Mesenchymal stem cell (in vitro differentiated cells and primary cell): ENCODE data around the gene LRIT1.
"Not testable (repeated sequence)": the region's sequence is repeated elsewhere in the genome, so short reads cannot be mapped to it uniquely, and the experiment has no call there.

ENCODE experiments used
- DNase-seq: peaks from one replicate; pipeline ENCODE4 v3.0.0-alpha.2; 2013
- H2AFZ ChIP-seq: one replicate; pipeline ENCODE4 v1.6.1; 2013; ENCODE audit warnings: low read depth, mild to moderate bottlenecking, control low read depth, inconsistent platforms, low read length, moderate library complexity
- H2AK5ac ChIP-seq: 2 replicates; pipeline ENCODE4 v1.6.1; 2013; ENCODE audit warnings: low read length, moderate library complexity, mild to moderate bottlenecking, inconsistent platforms; ENCODE audit not compliant: severe bottlenecking
- H2BK120ac ChIP-seq: one replicate; pipeline ENCODE4 v1.6.1; 2013; ENCODE audit warnings: low read depth, mild to moderate bottlenecking, inconsistent platforms, low read length, moderate library complexity
- H2BK12ac ChIP-seq, 2 experiments: one replicate each; pipeline ENCODE4 v1.6.1; 2013; ENCODE audit warnings: inconsistent platforms in 2 of 2, low read length in 2 of 2, mild to moderate bottlenecking in 2 of 2, moderate library complexity in 2 of 2, control low read depth in 1 of 2
- H2BK15ac ChIP-seq: one replicate; pipeline ENCODE4 v1.6.1; 2013; ENCODE audit warnings: mild to moderate bottlenecking, low read depth, inconsistent platforms; ENCODE audit not compliant: poor library complexity, severe bottlenecking
- H2BK5ac ChIP-seq: 2 replicates; pipeline ENCODE4 v1.6.1; 2013; ENCODE audit warnings: low read depth, mild to moderate bottlenecking, low read length, control low read depth, inconsistent platforms; ENCODE audit not compliant: poor library complexity, severe bottlenecking
- H3K14ac ChIP-seq, 2 experiments: one replicate each; pipeline ENCODE4 v1.6.1; 2013; ENCODE audit warnings: inconsistent platforms in 2 of 2, low read length in 2 of 2, control low read depth in 1 of 2, mild to moderate bottlenecking in 1 of 2, moderate library complexity in 1 of 2
- H3K18ac ChIP-seq, 2 experiments: one replicate each; pipeline ENCODE4 v1.6.1; 2013; ENCODE audit warnings: inconsistent platforms in 2 of 2, low read length in 2 of 2, control low read depth in 1 of 2, low read depth in 1 of 2, mild to moderate bottlenecking in 1 of 2
- H3K23ac ChIP-seq, 2 experiments: one replicate each; pipeline ENCODE4 v1.6.1; 2013; ENCODE audit warnings: inconsistent platforms in 2 of 2, low read length in 2 of 2, mild to moderate bottlenecking in 2 of 2, moderate library complexity in 2 of 2, control low read depth in 1 of 2
- H3K27ac ChIP-seq: 2 replicates; pipeline ENCODE4 v1.5.1; 2013; ENCODE audit warnings: mild to moderate bottlenecking, moderate library complexity, low read length, control low read depth, inconsistent platforms; ENCODE audit not compliant: poor library complexity, severe bottlenecking
- H3K27me3 ChIP-seq, 2 experiments: 2 replicates each; pipeline versions ENCODE4 v1.6.1 to v1.7.0; 2013; ENCODE audit warnings: low read length in 2 of 2, mild to moderate bottlenecking in 2 of 2, moderate library complexity in 2 of 2, control low read depth in 1 of 2, inconsistent platforms in 1 of 2; ENCODE audit not compliant: control insufficient read depth in 1 of 2, insufficient read depth in 1 of 2
- H3K36me3 ChIP-seq, 2 experiments: 2 replicates each; pipeline versions ENCODE4 v1.6.1 to v1.7.0; 2013; ENCODE audit warnings: low read length in 2 of 2, control low read depth in 1 of 2, inconsistent platforms in 1 of 2, low read depth in 1 of 2, mild to moderate bottlenecking in 1 of 2; ENCODE audit not compliant: insufficient read depth in 2 of 2, control insufficient read depth in 1 of 2
- H3K4ac ChIP-seq, 2 experiments: one replicate each; pipeline ENCODE4 v1.6.1; 2013; ENCODE audit warnings: inconsistent platforms in 2 of 2, low read length in 2 of 2, mild to moderate bottlenecking in 2 of 2, moderate library complexity in 2 of 2, control low read depth in 1 of 2, low read depth in 1 of 2
- H3K4me1 ChIP-seq: 2 replicates; pipeline ENCODE4 v1.6.1; 2013; ENCODE audit warnings: low read depth, low read length, control low read depth; ENCODE audit not compliant: control insufficient read depth, insufficient read depth
- H3K4me2 ChIP-seq: 2 replicates; pipeline ENCODE4 v1.6.1; 2013; ENCODE audit warnings: low read length, mild to moderate bottlenecking, inconsistent platforms; ENCODE audit not compliant: poor library complexity, severe bottlenecking
- H3K4me3 ChIP-seq, 2 experiments: 2 replicates each; pipeline versions ENCODE4 v1.5.1 to v1.7.0; 2013; ENCODE audit warnings: low read length in 2 of 2, mild to moderate bottlenecking in 2 of 2, control low read depth in 1 of 2, low read depth in 1 of 2; ENCODE audit not compliant: insufficient read depth in 1 of 2
- H3K79me1 ChIP-seq: replicated peaks from 2 replicates; pipeline ENCODE4 v1.6.1; 2013; ENCODE audit warnings: mild to moderate bottlenecking, control low read depth, low read length, inconsistent platforms; ENCODE audit not compliant: poor library complexity, severe bottlenecking
- H3K9ac ChIP-seq: 2 replicates; pipeline ENCODE4 v1.7.0; 2013; ENCODE audit warnings: mild to moderate bottlenecking, low read length, moderate library complexity
- H3K9me3 ChIP-seq: 2 replicates; pipeline ENCODE4 v1.7.0; 2013; ENCODE audit warnings: mild to moderate bottlenecking, low read length; ENCODE audit not compliant: control insufficient read depth
- H4K8ac ChIP-seq: one replicate; pipeline ENCODE4 v1.6.1; 2013; ENCODE audit warnings: inconsistent platforms, mild to moderate bottlenecking, low read length, moderate library complexity
- H4K91ac ChIP-seq: one replicate; pipeline ENCODE4 v1.6.1; 2013; ENCODE audit warnings: mild to moderate bottlenecking, low read length, inconsistent platforms
- WGBS: methylation state at CpG from one replicate; pipeline ENCODE4 v1.1.7; 2013; ENCODE audit warnings: mixed read lengths; 5-methylcytosine and 5-hydroxymethylcytosine counted together

LRIT1 gene

DNA sequence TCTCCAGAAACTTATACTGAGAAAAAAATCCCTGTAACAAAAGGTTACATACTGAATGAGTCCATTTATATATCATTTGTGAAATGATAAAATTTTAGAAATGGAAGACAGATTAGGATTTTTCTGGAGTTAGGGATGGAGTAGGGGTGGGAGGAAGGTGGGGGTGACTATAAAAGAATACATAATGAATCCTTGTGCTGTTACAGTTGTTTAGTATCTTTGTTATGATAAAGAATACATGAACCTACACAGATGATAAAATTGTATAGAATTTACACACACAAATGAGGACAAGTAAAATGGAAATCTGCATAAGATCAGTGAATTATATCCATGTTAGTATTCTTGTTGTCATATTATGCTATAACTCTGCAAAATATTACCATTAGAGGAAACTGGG is 45.3 kb upstream of the LRIT1 start:
- H2BK120ac ChIP-seq = no peak overlapping the region
- no peak overlapping the region for H3K4me3 ChIP-seq
- peaks cover 3 to 14% of the 10 kb centered on the region in 2 experiments for H3K27me3 ChIP-seq
- no peak overlapping the region for H2BK15ac ChIP-seq
- H2AFZ ChIP-seq = no peak overlapping the region
- no peak overlapping the region for H2BK12ac ChIP-seq
- no peak overlapping the region for H3K14ac ChIP-seq
- no peak overlapping the region for H4K8ac ChIP-seq
- no peaks in the 10 kb centered on the region for H3K9me3 ChIP-seq
- no peak for DNase-seq
- H3K23ac ChIP-seq = no peak overlapping the region
- H3K4me1 ChIP-seq = no peaks in the 10 kb centered on the region
- no peak overlapping the region for H3K4ac ChIP-seq
- H3K36me3 ChIP-seq = no peaks in the 10 kb centered on the region
- H2AK5ac ChIP-seq = no peak overlapping the region
- no peak overlapping the region for H3K4me2 ChIP-seq
- H3K18ac ChIP-seq = no peak overlapping the region
- no peak overlapping the region for H4K91ac ChIP-seq
- H3K9ac ChIP-seq = no peak overlapping the region
- H2BK5ac ChIP-seq = no peak overlapping the region
- H3K79me1 ChIP-seq = no peaks in the 10 kb centered on the region
- no peak overlapping the region for H3K27ac ChIP-seq

GRCh38 chr10:84279876-84280475 is 38.6 kb upstream of the LRIT1 start:
- not testable (repeated sequence) for H2BK5ac ChIP-seq, H4K91ac ChIP-seq, H3K36me3 ChIP-seq, H3K4me1 ChIP-seq, H4K8ac ChIP-seq, H3K23ac ChIP-seq, H2AK5ac ChIP-seq, H3K14ac ChIP-seq, H3K4me3 ChIP-seq, H3K79me1 ChIP-seq, H2BK12ac ChIP-seq, H3K9ac ChIP-seq, H2BK15ac ChIP-seq, H3K27me3 ChIP-seq, H3K4me2 ChIP-seq, H3K9me3 ChIP-seq, H3K4ac ChIP-seq, H2BK120ac ChIP-seq, DNase-seq, H3K18ac ChIP-seq, H2AFZ ChIP-seq, H3K27ac ChIP-seq
- 82% methylated on average over 25 of the region's 31 CpGs for WGBS

DNA sequence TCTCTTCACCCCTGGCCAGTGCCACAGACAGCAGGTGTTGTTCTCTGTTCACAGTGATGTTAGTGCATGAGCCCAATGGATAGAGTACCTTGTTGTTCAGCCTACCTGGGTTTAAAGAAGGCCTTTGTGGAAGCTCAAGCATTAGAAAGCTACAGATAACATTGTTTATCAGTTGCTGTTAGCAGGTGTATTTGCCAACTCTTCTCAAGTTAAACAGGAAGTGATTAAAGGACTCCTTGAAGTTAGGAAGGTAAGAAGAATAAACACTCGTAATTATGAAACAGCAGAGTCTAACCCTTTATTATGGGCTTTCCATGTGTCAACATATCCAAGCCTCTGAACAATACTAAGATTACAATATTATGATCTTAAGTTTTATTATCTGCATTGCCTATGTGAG is 29.4 kb upstream of the LRIT1 start:
- Histone ChIP-seq H3K4me1 (no peaks in the 10 kb centered on the region), H2BK15ac (no peak overlapping the region), H3K9me3 (no peaks in the 10 kb centered on the region), H4K91ac (no peak overlapping the region), H3K4me3 (no peak overlapping the region), H4K8ac (no peak overlapping the region), H3K79me1 (no peaks in the 10 kb centered on the region), H3K27ac (no peak overlapping the region), H3K23ac (no peak overlapping the region), H2BK120ac (no peak overlapping the region), H3K9ac (no peak overlapping the region), H3K14ac (no peak overlapping the region), H2BK5ac (no peak overlapping the region), H2AFZ (no peak overlapping the region), H2BK12ac (no peak overlapping the region), H3K18ac (no peak overlapping the region), H3K4ac (no peak overlapping the region), H3K27me3 (peaks cover 11 to 16% of the 10 kb centered on the region in 2 experiments), H3K4me2 (no peak overlapping the region), H2AK5ac (no peak overlapping the region), H3K36me3 (no peaks in the 10 kb centered on the region)
- no CpG with 5 or more reads among the region's 1 CpG for WGBS
- DNase-seq = no peak

- Histone ChIP-seq H2BK5ac (no peak overlapping the region), H3K4me2 (no peak overlapping the region), H3K14ac (no peak overlapping the region), H3K36me3 (no peaks in the 10 kb centered on the region), H2BK120ac (no peak overlapping the region), H2BK15ac (no peak overlapping the region), H3K9ac (no peak overlapping the region), H2BK12ac (no peak overlapping the region), H2AFZ (no peak overlapping the region), H4K91ac (no peak overlapping the region), H3K4ac (no peak overlapping the region), H3K9me3 (no peaks in the 10 kb centered on the region), H3K79me1 (no peaks in the 10 kb centered on the region), H3K4me3 (no peak overlapping the region), H3K27ac (no peak overlapping the region), H3K23ac (no peak overlapping the region), H3K27me3 (peaks cover 11 to 16% of the 10 kb centered on the region in 2 experiments), H2AK5ac (no peak overlapping the region), H4K8ac (no peak overlapping the region), H3K4me1 (no peaks in the 10 kb centered on the region), H3K18ac (no peak overlapping the region)
- WGBS = 55% methylated on average over 2 of the region's 2 CpGs
- DNase-seq = peak; percentile 35
These were observed 28.4 kb upstream of the LRIT1 start for GRCh38 chr10:84269773-84270172.
